PC-3 (cell line): ENCODE measurements around the gene IFT25. TPM values are rescaled to one million over a fixed set of nuclear protein-coding genes. Genes with fewer than 3 reads are reported as not detected.

Experiments
- ATAC-seq: fragments of 200-7000 bp; cut with Tn5 transposase; 2 replicates; pipeline ENCODE4 v1.9.1; 2020; ENCODE audit warnings: mild to moderate bottlenecking, moderate library complexity
- BruUV-seq: library from RNA; stranded (reverse); fragments of 400-500 nt; replicated peaks from 2 replicates; lab custom pipeline; 2021; lab: Mats Ljungman, UMichigan
- CTCF ChIA-PET: fragments of 300-600 bp; sonication (Branson Sonifier 250); formaldehyde crosslinking; loops from one replicate; lab custom pipeline; 2022; ENCODE audit warnings: antibody characterized with exemption; lab: Charles Lee
- POLR2A ChIA-PET: fragments of 300-600 bp; sonication (Branson Sonifier 250); formaldehyde crosslinking; loops from one replicate; lab custom pipeline; 2022; ENCODE audit warnings: antibody characterized with exemption; ENCODE audit not compliant: unreplicated experiment; lab: Charles Lee
- DNase-seq: peaks from one replicate; pipeline ENCODE4 v3.0.0-alpha.2; 2015
- H2AFZ ChIP-seq: fragments of 300-600 bp; sonication (generic); 2 replicates; pipeline ENCODE4 v1.6.0; 2016; ENCODE audit warnings: antibody characterized with exemption, low read length
- H3F3A ChIP-seq: fragments of 300-600 bp; sonication (generic); one replicate; pipeline ENCODE4 v1.6.0; 2017; ENCODE audit warnings: antibody characterized with exemption, low read length, control low read depth, mild to moderate bottlenecking; ENCODE audit not compliant: unreplicated experiment
- H3K27ac ChIP-seq: fragments of 300-600 bp; sonication (generic); 2 replicates; pipeline ENCODE4 v1.5.1; 2016; ENCODE audit warnings: mild to moderate bottlenecking, low read length
- H3K27me3 ChIP-seq: fragments of 300-600 bp; sonication (generic); 2 replicates; pipeline ENCODE4 v1.6.1; 2016; ENCODE audit warnings: low read length, mixed read lengths
- H3K36me3 ChIP-seq: fragments of 300-600 bp; sonication (generic); 2 replicates; pipeline ENCODE4 v1.6.1; 2016; ENCODE audit warnings: low read depth, mixed run types, low read length, mixed read lengths
- H3K4me1 ChIP-seq: fragments of 300-600 bp; sonication (generic); 2 replicates; pipeline ENCODE4 v1.5.1; 2016; ENCODE audit warnings: low read length; ENCODE audit not compliant: insufficient read depth
- H3K4me2 ChIP-seq: fragments of 300-600 bp; sonication (generic); 2 replicates; pipeline ENCODE4 v1.6.0; 2016; ENCODE audit warnings: low read length
- H3K4me3 ChIP-seq: fragments of 300-600 bp; sonication (generic); 2 replicates; pipeline ENCODE4 v1.5.1; 2016; ENCODE audit warnings: mild to moderate bottlenecking, low read length, mixed read lengths
- H3K79me2 ChIP-seq: fragments of 300-600 bp; sonication (generic); 2 replicates; pipeline ENCODE4 v1.6.1; 2017; ENCODE audit warnings: low read length, mixed read lengths
- H3K9ac ChIP-seq: fragments of 300-600 bp; sonication (generic); 2 replicates; pipeline ENCODE4 v1.6.0; 2016; ENCODE audit warnings: mild to moderate bottlenecking, low read length
- H3K9me2 ChIP-seq: fragments of 300-600 bp; sonication (generic); replicated peaks from 2 replicates; pipeline ENCODE4 v1.6.1; 2016; ENCODE audit warnings: mixed run types, low read length, mixed read lengths
- H3K9me3 ChIP-seq: fragments of 300-600 bp; sonication (generic); 2 replicates; pipeline ENCODE4 v1.6.1; 2016; ENCODE audit warnings: low read length, mixed read lengths
- H4K20me1 ChIP-seq: fragments of 300-600 bp; sonication (generic); 2 replicates; pipeline ENCODE4 v1.6.1; 2016; ENCODE audit warnings: low read length, mixed read lengths
- CTCF ChIP-seq: fragments of 300-600 bp; sonication (generic); conservative IDR thresholded peaks from 2 replicates; pipeline ENCODE4 v1.5.1; 2017; ENCODE audit warnings: antibody characterized with exemption, low read depth, mild to moderate bottlenecking, low read length
- EZH2 ChIP-seq: fragments of 300-600 bp; sonication (generic); IDR thresholded peaks from one replicate; pipeline ENCODE4 v1.6.1; 2017; ENCODE audit warnings: antibody characterized with exemption, mild to moderate bottlenecking, low read length; ENCODE audit not compliant: unreplicated experiment
- EZH2phosphoT487 ChIP-seq: fragments of 300-600 bp; sonication (generic); IDR thresholded peaks from 2 replicates; pipeline ENCODE4 v1.6.1; 2018; ENCODE audit warnings: mild to moderate bottlenecking, antibody characterized with exemption, low read length, borderline replicate concordance
- intact Hi-C: fragments of 100-400 bp; cut with micrococcal nuclease; formaldehyde crosslinking; loops from 2 replicates; pipeline ENCODE4 v1.9.0; 2023
- total RNA-seq: library from RNA; depleted of rRNA; stranded (reverse); fragments of >200 nt; gene quantifications from 2 replicates; pipeline ENCODE4 v1.2.3, GENCODE V29; 2014

Gene IFT25
- total RNA-seq, 1 experiment from 2014 or later, result 66.7 TPM

GRCh38 chr1:53913352-53914033 is 32.0 kb downstream of the IFT25 start:
- ATAC-seq (peak; percentile 45), DNase-seq (no peak)
- CTCF ChIA-PET, result interaction anchor here (0.6 to 1.3 kb wide), 2 partner anchors 35 to 268 kb away, joined by 3 read pairs; no protein-coding TSS in a partner anchor
- H4K20me1 ChIP-seq, result no peaks in the 10 kb centered on the region
- no peak overlapping the region for H3K9ac ChIP-seq
- H3K9me3 ChIP-seq, result no peaks in the 10 kb centered on the region
- POLR2A ChIA-PET, result no interaction called here
- no TSS peak for BruUV-seq
- intact Hi-C loops, result no loop called here
- H2AFZ ChIP-seq, result no peak overlapping the region
- no peaks in the 10 kb centered on the region for H3K27me3 ChIP-seq
- H3K4me1 ChIP-seq, result no peaks in the 10 kb centered on the region
- TF ChIP-seq EZH2, result no peak
- no peak for TF ChIP-seq EZH2phosphoT487
- no peak for TF ChIP-seq CTCF
- H3K79me2 ChIP-seq, result no peaks in the 10 kb centered on the region
- no peaks in the 10 kb centered on the region for H3K36me3 ChIP-seq
- H3K9me2 ChIP-seq, result no peaks in the 10 kb centered on the region
- H3K27ac ChIP-seq, result no peak overlapping the region
- H3F3A ChIP-seq, result no peaks in the 10 kb centered on the region
- no peak overlapping the region for H3K4me3 ChIP-seq
- H3K4me2 ChIP-seq, result no peak overlapping the region

- Histone ChIP-seq H2AFZ (no peak overlapping the region), H3K79me2 (no peaks in the 10 kb centered on the region), H4K20me1 (no peaks in the 10 kb centered on the region), H3K27ac (no peak overlapping the region), H3K4me1 (peaks cover 7% of the 10 kb centered on the region; the same call in 1 of the 2 replicates), H3K27me3 (no peaks in the 10 kb centered on the region), H3K4me2 (no peak overlapping the region), H3K4me3 (no peak overlapping the region), H3K9ac (no peak overlapping the region), H3K9me2 (no peaks in the 10 kb centered on the region), H3F3A (no peaks in the 10 kb centered on the region), H3K36me3 (no peaks in the 10 kb centered on the region), H3K9me3 (no peaks in the 10 kb centered on the region)
- TF ChIP-seq EZH2phosphoT487, result no peak
- ChIA-PET POLR2A (no interaction called here), CTCF (no interaction called here)
- BruUV-seq, result no TSS peak
- intact Hi-C loops, result no loop called here
- ATAC-seq (no peak), DNase-seq (no peak)
These were observed 34.1 kb downstream of the IFT25 start for GRCh38 chr1:53911442-53911841.

GRCh38 chr1:53909946-53910345 is 35.6 kb downstream of the IFT25 start:
- TF ChIP-seq EZH2 (no peak), CTCF (no peak), EZH2phosphoT487 (no peak)
- Histone ChIP-seq H4K20me1 (no peaks in the 10 kb centered on the region), H3K9me2 (no peaks in the 10 kb centered on the region), H3K4me1 (peaks cover 7% of the 10 kb centered on the region; the same call in 1 of the 2 replicates), H3K9me3 (no peaks in the 10 kb centered on the region), H2AFZ (no peak overlapping the region), H3K27me3 (no peaks in the 10 kb centered on the region), H3K9ac (no peak overlapping the region), H3K79me2 (no peaks in the 10 kb centered on the region), H3K36me3 (no peaks in the 10 kb centered on the region), H3F3A (no peaks in the 10 kb centered on the region), H3K4me3 (no peak overlapping the region), H3K27ac (no peak overlapping the region), H3K4me2 (no peak overlapping the region)
- ChIA-PET POLR2A (no interaction called here), CTCF (no interaction called here)
- DNase-seq, result no peak
- intact Hi-C loops, result no loop called here
- BruUV-seq, result no TSS peak
- ATAC-seq, result no peak
